GM19455 (cell line): ENCODE results near the gene UGT2B17.

Experiments used
- ATAC-seq: cut with Tn5 transposase; IDR thresholded peaks from one replicate; pipeline ENCODE4 v1.9.1; 2021; ENCODE audit not compliant: unreplicated experiment

The UGT2B17 gene

DNA sequence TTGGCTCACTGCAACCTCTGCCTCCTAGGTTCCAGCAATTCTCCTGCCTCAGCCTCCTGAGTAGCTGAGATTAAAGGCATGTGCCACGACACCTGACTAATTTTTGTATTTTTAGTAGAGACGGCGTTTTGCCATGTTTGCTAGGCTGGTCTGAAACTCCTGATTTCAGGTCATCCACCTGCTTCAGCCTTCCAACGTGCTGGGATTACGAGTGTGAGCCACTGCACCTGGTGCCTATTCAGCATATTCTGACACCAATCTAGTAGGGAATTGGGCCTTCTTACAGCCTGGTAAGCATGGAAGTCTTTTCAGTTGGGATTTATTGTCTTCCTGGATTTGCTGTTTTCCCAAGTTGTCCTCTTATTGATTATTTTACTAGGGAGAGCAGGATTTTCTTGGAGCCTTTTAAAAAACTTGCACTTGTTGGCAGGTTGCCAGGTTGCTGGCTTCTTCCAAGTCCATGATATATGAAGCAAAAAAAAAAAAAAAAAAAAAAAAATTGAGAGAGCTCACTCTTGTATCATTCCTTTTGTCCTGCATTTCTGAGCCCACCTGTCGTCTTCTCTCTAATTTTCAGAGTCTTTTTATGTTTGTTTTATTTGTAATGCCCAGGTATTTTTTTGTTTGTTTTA, 85.2 kb downstream of the UGT2B17 start:
- ATAC-seq: no peak

DNA sequence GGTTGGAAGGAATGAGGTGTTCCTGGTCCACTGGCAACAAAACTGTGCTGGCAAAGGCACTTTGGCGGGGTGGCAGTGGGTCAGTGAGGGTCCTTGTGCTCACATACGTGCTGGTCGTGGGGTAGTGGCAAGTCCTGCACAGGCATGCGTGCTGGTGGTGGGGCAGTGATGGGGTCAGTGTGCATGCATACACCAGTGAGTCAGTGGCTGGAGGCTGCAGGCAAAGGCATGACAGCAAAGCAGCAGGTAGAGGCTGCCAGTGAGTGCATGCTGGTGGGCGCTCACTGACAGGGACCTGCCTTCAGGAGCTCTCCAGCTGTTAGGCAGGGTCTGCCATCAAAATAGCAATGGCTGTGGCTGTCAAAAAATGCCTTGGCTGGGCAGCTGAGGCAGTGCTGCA, 86.8 kb downstream of the UGT2B17 start:
- no peak for ATAC-seq
